ENCODE data around the gene ZNF77.
"Not testable (repeated sequence)": the region's sequence is repeated elsewhere in the genome, so short reads cannot be mapped to it uniquely, and the experiment has no call there.

Gene ZNF77

GRCh38 chr19:2969104-2969504 lies 24.3 kb upstream of the ZNF77 start:
- DNase-seq = peak; percentile 93

GRCh38 chr19:2967972-2968371 lies 23.2 kb upstream of the ZNF77 start:
- DNase-seq = no peak

GRCh38 chr19:2964874-2965273 lies 20.1 kb upstream of the ZNF77 start:
- no peak for DNase-seq

- not testable (repeated sequence) for DNase-seq
Observed at GRCh38 chr19:2963631-2964030, 18.9 kb upstream of the ZNF77 start.

GRCh38 chr19:2963122-2963521 lies 18.4 kb upstream of the ZNF77 start:
- DNase-seq = no peak

- peak; percentile 5 for DNase-seq
Observed at GRCh38 chr19:2962018-2962670, 17.4 kb upstream of the ZNF77 start.

GRCh38 chr19:2960120-2960519 lies 15.3 kb upstream of the ZNF77 start:
- no peak for DNase-seq

- DNase-seq = no peak
Observed at GRCh38 chr19:2957160-2957559, 12.4 kb upstream of the ZNF77 start.

- no peak for DNase-seq
Observed at GRCh38 chr19:2952953-2953481, 8.2 kb upstream of the ZNF77 start.

- peak; percentile 98 for DNase-seq
Observed at GRCh38 chr19:2950286-2951124, 5.7 kb upstream of the ZNF77 start.

GRCh38 chr19:2949939-2950285 lies 5.1 kb upstream of the ZNF77 start:
- DNase-seq = no peak

- DNase-seq = no peak
Observed at GRCh38 chr19:2945575-2946184, 909 bp upstream of the ZNF77 start.

- no peak for DNase-seq
Observed at GRCh38 chr19:2944403-2944774, 382 bp downstream of the ZNF77 start.

- DNase-seq = no peak
Observed at GRCh38 chr19:2942928-2943640, 1.7 kb downstream of the ZNF77 start.

- not testable (repeated sequence) for DNase-seq
Observed at GRCh38 chr19:2935863-2936262, 8.9 kb downstream of the ZNF77 start.

GRCh38 chr19:2933490-2933910 lies 11.3 kb downstream of the ZNF77 start:
- DNase-seq = no peak

- no peak for DNase-seq
Observed at GRCh38 chr19:2927032-2927430, 17.7 kb downstream of the ZNF77 start.

GRCh38 chr19:2926341-2927031 lies 18.3 kb downstream of the ZNF77 start:
- no peak for DNase-seq

GRCh38 chr19:2923510-2923909 lies 21.3 kb downstream of the ZNF77 start:
- DNase-seq = peak; percentile 55

- no peak for DNase-seq
Observed at GRCh38 chr19:2922987-2923386, 21.8 kb downstream of the ZNF77 start.

GRCh38 chr19:2917275-2918184 lies 27.2 kb downstream of the ZNF77 start:
- DNase-seq = no peak
